Epithelial cell of umbilical artery (primary cell): Measurements from ENCODE around the gene HS3ST4. TPM values are rescaled to one million over a fixed set of nuclear protein-coding genes. Genes with fewer than 3 reads are reported as not detected.

Source experiments
- total RNA-seq: library from RNA; depleted of rRNA; stranded (reverse); fragments of >200 nt; gene quantifications from 2 replicates; pipeline ENCODE4 v1.2.3, GENCODE V29; 2014

The HS3ST4 gene
- not detected in 2 replicates for total RNA-seq

GRCh38 chr16:25691519-25692091 is at the start of gene HS3ST4:
Gene HS3ST4 (plus strand): TSS chr16:25691959.

